ENCODE data around the gene GRWD1. TPM values are rescaled to one million over a fixed set of nuclear protein-coding genes. Genes with fewer than 3 reads are reported as not detected.

GRWD1 gene
- total and polyA plus RNA-seq, 9 donors, result 20.4 to 29.9 (median 25.8) TPM

- peaks cover 68% of the 10 kb centered on the region for H3K27me3 ChIP-seq (ENCODE audit: control insufficient read depth, insufficient read depth, low read length)
- 3% methylated on average over 70 of the region's 70 CpGs for WGBS (ENCODE audit: insufficient coverage)
- H3K9me3 ChIP-seq (replicated peaks; ENCODE audit: control insufficient read depth, low read depth, low read length), result no peaks in the 10 kb centered on the region
- peaks cover 24% of the 10 kb centered on the region for H3K4me1 ChIP-seq (ENCODE audit: control insufficient read depth, insufficient read depth, low read length)
- DNase-seq, result no peak
- H3K27ac ChIP-seq (ENCODE audit: low read length), result no peak overlapping the region
- peak overlapping the region; percentile 46 for H3K4me3 ChIP-seq (ENCODE audit: low read length)
- no peaks in the 10 kb centered on the region for H3K36me3 ChIP-seq (ENCODE audit: control insufficient read depth, insufficient read depth, low read length)
Measured at GRCh38 chr19:48493718-48494401, 48.1 kb downstream of the GRWD1 start.

DNA sequence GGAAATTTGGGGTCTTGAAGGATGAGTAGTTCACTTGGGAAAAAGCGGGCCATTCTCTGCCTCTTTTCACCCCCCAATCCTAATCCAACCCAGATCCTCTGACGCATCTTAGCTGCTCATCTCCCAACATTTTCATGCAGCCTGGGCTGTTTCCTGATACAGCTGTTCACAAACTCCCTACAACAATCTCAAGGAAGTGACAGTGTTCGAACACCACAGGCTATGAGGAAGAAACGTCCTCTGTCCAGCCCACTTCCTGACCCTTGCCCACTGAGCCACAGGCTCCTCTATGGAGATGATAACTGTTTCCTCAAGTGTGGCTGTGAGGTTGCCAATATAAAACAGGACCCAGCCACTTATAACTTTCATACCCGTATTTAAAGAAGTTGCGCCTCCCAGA lies 49.6 kb downstream of the GRWD1 start:
- H3K27ac ChIP-seq (ENCODE audit: low read length), result no peak overlapping the region
- 58% methylated on average over 5 of the region's 6 CpGs for WGBS (ENCODE audit: insufficient coverage)
- H3K36me3 ChIP-seq (ENCODE audit: control insufficient read depth, insufficient read depth, low read length), result no peaks in the 10 kb centered on the region
- H3K27me3 ChIP-seq (ENCODE audit: control insufficient read depth, insufficient read depth, low read length), result peaks cover 66% of the 10 kb centered on the region
- no peak overlapping the region for H3K4me3 ChIP-seq (ENCODE audit: low read length)
- DNase-seq, result peak; percentile 59
- peaks cover 24% of the 10 kb centered on the region for H3K4me1 ChIP-seq (ENCODE audit: control insufficient read depth, insufficient read depth, low read length)
- no peaks in the 10 kb centered on the region for H3K9me3 ChIP-seq (replicated peaks; ENCODE audit: control insufficient read depth, low read depth, low read length)

DNA sequence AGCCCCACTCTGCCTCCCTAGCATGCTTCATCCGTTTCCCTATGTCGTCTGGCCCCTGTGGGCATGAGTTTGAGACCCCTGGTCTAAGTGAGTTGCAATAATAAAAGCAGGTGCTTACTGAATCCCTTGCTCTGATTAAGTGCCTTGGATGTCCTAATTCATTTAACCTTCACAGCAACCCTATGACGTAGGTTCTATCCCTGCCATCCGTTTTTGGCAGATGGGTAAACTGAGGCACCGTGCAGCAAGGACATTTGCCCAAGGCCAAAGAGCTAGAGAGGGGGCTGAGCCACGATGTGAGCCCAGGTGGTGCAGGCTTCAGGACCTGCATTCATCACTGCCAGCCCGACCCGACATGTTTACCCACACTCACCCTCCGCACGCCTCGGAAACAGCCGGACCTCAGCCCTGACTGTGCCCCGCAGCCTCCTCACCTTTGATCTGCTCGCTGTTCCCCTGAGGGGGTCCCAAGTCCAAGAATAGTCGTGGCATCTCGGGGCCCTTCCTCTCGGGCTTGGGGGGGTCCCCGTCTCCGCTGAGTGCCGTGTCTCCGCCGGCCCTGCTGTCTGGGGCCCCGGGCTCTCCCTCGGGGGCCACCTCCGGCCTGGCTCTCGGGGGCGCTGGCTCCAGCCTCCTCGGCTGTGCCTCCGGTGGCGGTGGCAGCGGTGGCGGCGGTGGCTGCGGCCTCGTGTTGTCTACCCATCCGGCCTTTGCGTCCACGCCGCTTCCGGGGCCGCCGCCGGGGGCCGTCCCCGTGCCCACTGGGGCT lies 51.4 kb downstream of the GRWD1 start:
- peaks cover 14% of the 10 kb centered on the region for H3K4me1 ChIP-seq (ENCODE audit: control insufficient read depth, insufficient read depth, low read length)
- no peak overlapping the region for H3K27ac ChIP-seq (ENCODE audit: low read length)
- no peak for DNase-seq
- H3K36me3 ChIP-seq (ENCODE audit: control insufficient read depth, insufficient read depth, low read length), result no peaks in the 10 kb centered on the region
- no peak overlapping the region for H3K4me3 ChIP-seq (ENCODE audit: low read length)
- no peaks in the 10 kb centered on the region for H3K9me3 ChIP-seq (replicated peaks; ENCODE audit: control insufficient read depth, low read depth, low read length)
- peaks cover 64% of the 10 kb centered on the region for H3K27me3 ChIP-seq (ENCODE audit: control insufficient read depth, insufficient read depth, low read length)
- 67% methylated on average over 39 of the region's 45 CpGs for WGBS (ENCODE audit: insufficient coverage)

GRCh38 chr19:48497728-48498594 lies 52.2 kb downstream of the GRWD1 start:
- DNase-seq, result no peak
- no peak overlapping the region for H3K27ac ChIP-seq (ENCODE audit: low read length)
- peaks cover 64% of the 10 kb centered on the region for H3K27me3 ChIP-seq (ENCODE audit: control insufficient read depth, insufficient read depth, low read length)
- H3K4me1 ChIP-seq (ENCODE audit: control insufficient read depth, insufficient read depth, low read length), result peaks cover 8% of the 10 kb centered on the region
- no peaks in the 10 kb centered on the region for H3K9me3 ChIP-seq (replicated peaks; ENCODE audit: control insufficient read depth, low read depth, low read length)
- H3K36me3 ChIP-seq (ENCODE audit: control insufficient read depth, insufficient read depth, low read length), result no peaks in the 10 kb centered on the region
- H3K4me3 ChIP-seq (ENCODE audit: low read length), result no peak overlapping the region
- 69% methylated on average over 37 of the region's 46 CpGs for WGBS (ENCODE audit: insufficient coverage)

DNA sequence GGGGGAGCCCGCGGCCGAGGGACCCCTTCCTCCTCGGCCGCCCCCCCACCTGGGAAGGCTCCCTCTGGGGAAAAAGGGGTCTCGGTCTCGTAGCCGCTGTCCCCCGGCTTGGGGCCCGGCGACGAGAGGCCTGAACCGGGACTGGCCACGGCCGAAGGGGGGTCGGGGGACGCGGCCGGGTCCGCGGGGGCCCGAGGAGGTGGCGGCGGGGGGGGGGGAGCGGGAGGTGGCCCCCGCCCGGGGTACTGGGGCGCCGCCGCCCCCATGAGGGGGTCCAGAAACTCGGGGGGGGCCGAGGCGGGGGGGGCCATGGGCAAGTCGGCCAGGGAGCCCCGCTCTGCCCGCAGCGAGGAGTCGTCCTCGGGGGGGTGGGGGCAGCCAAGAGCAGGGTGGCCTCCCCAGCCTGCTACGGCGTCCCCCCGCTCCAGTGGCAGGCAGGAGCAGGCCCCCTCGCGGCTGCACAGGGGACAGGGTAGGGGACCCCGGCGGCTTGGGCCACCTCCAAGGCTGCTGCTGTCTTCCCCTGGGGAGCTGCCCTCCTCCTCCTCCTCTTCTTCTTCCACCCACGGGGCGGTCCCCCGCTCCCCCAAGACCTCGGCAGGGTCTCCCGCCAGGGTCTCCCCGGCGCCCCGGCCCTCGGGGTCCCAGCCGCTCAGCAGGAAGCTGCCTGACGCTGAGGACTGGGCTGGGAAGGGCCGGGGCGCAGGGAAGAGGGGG lies 53.0 kb downstream of the GRWD1 start:
- Histone ChIP-seq H3K27me3 (ENCODE audit: control insufficient read depth, insufficient read depth, low read length) (peaks cover 59% of the 10 kb centered on the region), H3K4me3 (ENCODE audit: low read length) (no peak overlapping the region), H3K4me1 (ENCODE audit: control insufficient read depth, insufficient read depth, low read length) (peaks cover 5% of the 10 kb centered on the region), H3K36me3 (ENCODE audit: control insufficient read depth, insufficient read depth, low read length) (no peaks in the 10 kb centered on the region), H3K27ac (ENCODE audit: low read length) (no peak overlapping the region), H3K9me3 (replicated peaks; ENCODE audit: control insufficient read depth, low read depth, low read length) (no peaks in the 10 kb centered on the region)
- 33% methylated on average over 18 of the region's 59 CpGs for WGBS (ENCODE audit: insufficient coverage)
- no peak for DNase-seq

GRCh38 chr19:48499316-48500090 lies 53.7 kb downstream of the GRWD1 start:
- no peak overlapping the region for H3K27ac ChIP-seq (ENCODE audit: low read length)

GRCh38 chr19:48500830-48501493 lies 55.2 kb downstream of the GRWD1 start:
- Histone ChIP-seq H3K4me3 (ENCODE audit: low read length) (no peak overlapping the region), H3K27ac (ENCODE audit: low read length) (no peak overlapping the region), H3K27me3 (ENCODE audit: control insufficient read depth, insufficient read depth, low read length) (peaks cover 44% of the 10 kb centered on the region), H3K36me3 (ENCODE audit: control insufficient read depth, insufficient read depth, low read length) (no peaks in the 10 kb centered on the region), H3K9me3 (replicated peaks; ENCODE audit: control insufficient read depth, low read depth, low read length) (no peaks in the 10 kb centered on the region), H3K4me1 (ENCODE audit: control insufficient read depth, insufficient read depth, low read length) (no peaks in the 10 kb centered on the region)
- DNase-seq, result no peak
- 47% methylated on average over 32 of the region's 32 CpGs for WGBS (ENCODE audit: insufficient coverage)

More at GRCh38 chr19:48499316-48500090, 53.7 kb downstream of the GRWD1 start:
- H3K27me3 ChIP-seq (ENCODE audit: control insufficient read depth, insufficient read depth, low read length), result peaks cover 53% of the 10 kb centered on the region
- no peaks in the 10 kb centered on the region for H3K9me3 ChIP-seq (replicated peaks; ENCODE audit: control insufficient read depth, low read depth, low read length)
- H3K36me3 ChIP-seq (ENCODE audit: control insufficient read depth, insufficient read depth, low read length), result no peaks in the 10 kb centered on the region
- 55% methylated on average over 40 of the region's 44 CpGs for WGBS (ENCODE audit: insufficient coverage)
- H3K4me1 ChIP-seq (ENCODE audit: control insufficient read depth, insufficient read depth, low read length), result no peaks in the 10 kb centered on the region
- no peak overlapping the region for H3K4me3 ChIP-seq (ENCODE audit: low read length)
- no peak for DNase-seq

GRCh38 chr19:48501494-48502349 lies 55.9 kb downstream of the GRWD1 start:
- 4% methylated on average over 20 of the region's 20 CpGs for WGBS (ENCODE audit: insufficient coverage)
- Histone ChIP-seq H3K9me3 (replicated peaks; ENCODE audit: control insufficient read depth, low read depth, low read length) (no peaks in the 10 kb centered on the region), H3K4me1 (ENCODE audit: control insufficient read depth, insufficient read depth, low read length) (no peaks in the 10 kb centered on the region), H3K36me3 (ENCODE audit: control insufficient read depth, insufficient read depth, low read length) (no peaks in the 10 kb centered on the region), H3K4me3 (ENCODE audit: low read length) (no peak overlapping the region), H3K27ac (ENCODE audit: low read length) (no peak overlapping the region), H3K27me3 (ENCODE audit: control insufficient read depth, insufficient read depth, low read length) (peaks cover 44% of the 10 kb centered on the region)
- peak; percentile 38 for DNase-seq

Data from muscle of leg (tissue), 11 donors.